Astrocyte (in vitro differentiated cells and primary cell): ENCODE measurements around the gene DNAH11.

Experiments used
- CTCF ChIP-seq: IDR thresholded peaks from 2 replicates; pipeline ENCODE4 v1.5.1; 2011; ENCODE audit warnings: low read depth, mild to moderate bottlenecking, inconsistent platforms, low read length, moderate library complexity; ENCODE audit not compliant: insufficient read depth
- EZH2 ChIP-seq: IDR thresholded peaks from 2 replicates; pipeline ENCODE4 v1.6.1; 2012; ENCODE audit warnings: mild to moderate bottlenecking, low read length, inconsistent platforms; ENCODE audit not compliant: insufficient read depth

- no peak for TF ChIP-seq CTCF
- TF ChIP-seq EZH2 = no peak
These were observed 373.3 kb downstream of the DNAH11 start for GRCh38 chr7:21916176-21916575.
